Activated CD8-positive, alpha-beta T cell treated with anti-CD3 and anti-CD28 coated beads, Interleukin-2, amount 10 ng/mL, durations not matched to agents 7 days and 5 days (primary cell): ENCODE results near the gene SHROOM1. TPM values are rescaled to one million over a fixed set of nuclear protein-coding genes. Genes with fewer than 3 reads are reported as not detected.
"Not testable (repeated sequence)": the region's sequence is repeated elsewhere in the genome, so short reads cannot be mapped to it uniquely, and the experiment has no call there.

Experiments
- ATAC-seq: fragments of 150-1000 bp; cut with Tn5 transposase; one replicate; pipeline ENCODE4 v1.10.0; 2021; ENCODE audit warnings: moderate library complexity
- CTCF ChIA-PET: fragments of 350-600 bp; sonication (Branson Sonifier 250); formaldehyde crosslinking; loops from one replicate; lab custom pipeline; 2021; ENCODE audit warnings: antibody characterized with exemption; lab: Charles Lee
- POLR2A ChIA-PET: fragments of 350-600 bp; sonication (Branson Sonifier 250); formaldehyde crosslinking; loops from one replicate; lab custom pipeline; 2021; ENCODE audit warnings: antibody characterized with exemption; lab: Charles Lee
- DNase-seq: peaks from one replicate; pipeline ENCODE4 v3.0.0-alpha.2; 2020
- H3K27ac Mint-ChIP-seq: one replicate; pipeline ENCODE4 v1.8.0; 2021; ENCODE audit warnings: mild to moderate bottlenecking, mixed read lengths
- H3K27me3 Mint-ChIP-seq: one replicate; pipeline ENCODE4 v1.8.0; 2021; ENCODE audit warnings: low read depth, mixed read lengths
- H3K36me3 Mint-ChIP-seq: one replicate; pipeline ENCODE4 v1.8.0; 2021; ENCODE audit warnings: low read depth, mixed read lengths
- H3K4me1 Mint-ChIP-seq: one replicate; pipeline ENCODE4 v1.8.0; 2021; ENCODE audit warnings: low read depth, mixed read lengths
- H3K4me3 Mint-ChIP-seq: one replicate; pipeline ENCODE4 v1.8.0; 2021; ENCODE audit warnings: mild to moderate bottlenecking, mixed read lengths
- H3K9me3 Mint-ChIP-seq: one replicate; pipeline ENCODE4 v1.8.0; 2022; ENCODE audit warnings: mixed read lengths; ENCODE audit not compliant: insufficient read depth
- total RNA-seq, 2 experiments: library from RNA; stranded (reverse); gene quantifications; one replicate each; pipeline ENCODE4 v1.2.3, GENCODE V29; 2021

The SHROOM1 gene
- total RNA-seq, 2 experiments from 2014 or later: 2.9 to 3.3 TPM

GRCh38 chr5:132805872-132806271 lies 24.6 kb downstream of the SHROOM1 start:
- H3K36me3 Mint-ChIP-seq, POLR2A ChIA-PET, H3K4me3 Mint-ChIP-seq, H3K27ac Mint-ChIP-seq, H3K9me3 Mint-ChIP-seq, DNase-seq, H3K4me1 Mint-ChIP-seq, ATAC-seq: not testable (repeated sequence)
- H3K27me3 Mint-ChIP-seq: peaks cover 73% of the 10 kb centered on the region
- CTCF ChIA-PET: interaction anchor here (0.9 kb wide), 1 partner anchor 53 kb away, joined by 3 read pairs; no protein-coding TSS in a partner anchor

GRCh38 chr5:132804219-132804618 lies 26.2 kb downstream of the SHROOM1 start:
- H3K9me3 Mint-ChIP-seq, H3K36me3 Mint-ChIP-seq, H3K4me1 Mint-ChIP-seq, POLR2A ChIA-PET, H3K27ac Mint-ChIP-seq, ATAC-seq, DNase-seq, H3K4me3 Mint-ChIP-seq: not testable (repeated sequence)
- CTCF ChIA-PET: interaction anchor here (1.9 to 3.7 kb wide), 2 partner anchors 16 to 57 kb away, joined by 4 to 16 read pairs; partner anchors contain the start of gene CCNI2
- peaks cover 69% of the 10 kb centered on the region for H3K27me3 Mint-ChIP-seq

- not testable (repeated sequence) for H3K27ac Mint-ChIP-seq, H3K9me3 Mint-ChIP-seq, ATAC-seq, H3K4me1 Mint-ChIP-seq, H3K4me3 Mint-ChIP-seq, DNase-seq, H3K36me3 Mint-ChIP-seq
- H3K27me3 Mint-ChIP-seq: peaks cover 67% of the 10 kb centered on the region
- ChIA-PET POLR2A (interaction anchor here (0.9 kb wide), 1 partner anchor 11 kb away, joined by 3 read pairs; no protein-coding TSS in a partner anchor), CTCF (interaction anchor here (1.1 to 3.7 kb wide), 3 partner anchors 18 to 55 kb away, joined by 4 to 16 read pairs (median 4); partner anchors contain the start of gene CCNI2)
Measured at GRCh38 chr5:132802685-132803066, 27.8 kb downstream of the SHROOM1 start.

- ATAC-seq: no peak
- no peak for DNase-seq
- Mint-ChIP-seq H3K27me3 (peaks cover 65% of the 10 kb centered on the region), H3K9me3 (no peaks in the 10 kb centered on the region), H3K36me3 (no peaks in the 10 kb centered on the region), H3K4me1 (no peaks in the 10 kb centered on the region), H3K27ac (no peak overlapping the region), H3K4me3 (no peak overlapping the region)
- POLR2A ChIA-PET: interaction anchor here (0.9 kb wide), 1 partner anchor 11 kb away, joined by 3 read pairs; no protein-coding TSS in a partner anchor
- CTCF ChIA-PET: interaction anchor here (0.9 to 3.7 kb wide), 7 partner anchors 10 to 301 kb away, joined by 3 to 16 read pairs (median 3); partner anchors contain the start of genes CCNI2 and SHROOM1
Measured at GRCh38 chr5:132802044-132802684, 28.3 kb downstream of the SHROOM1 start.

GRCh38 chr5:132800545-132800944 lies 29.9 kb downstream of the SHROOM1 start:
- Mint-ChIP-seq H3K4me1 (no peaks in the 10 kb centered on the region), H3K36me3 (no peaks in the 10 kb centered on the region), H3K4me3 (no peak overlapping the region), H3K27ac (no peak overlapping the region), H3K27me3 (peaks cover 62% of the 10 kb centered on the region), H3K9me3 (no peaks in the 10 kb centered on the region)
- CTCF ChIA-PET: interaction anchor here (0.9 to 3.7 kb wide), 4 partner anchors 10 to 239 kb away, joined by 3 to 16 read pairs (median 8); no protein-coding TSS in a partner anchor
- ATAC-seq: no peak
- POLR2A ChIA-PET: interaction anchor here (0.6 to 1.0 kb wide), 2 partner anchors 8 to 13 kb away, joined by 3 to 4 read pairs; no protein-coding TSS in a partner anchor
- DNase-seq: no peak

- Mint-ChIP-seq H3K27ac (no peak overlapping the region), H3K9me3 (no peaks in the 10 kb centered on the region), H3K4me3 (no peak overlapping the region), H3K27me3 (peaks cover 58% of the 10 kb centered on the region), H3K36me3 (no peaks in the 10 kb centered on the region), H3K4me1 (no peaks in the 10 kb centered on the region)
- ATAC-seq: no peak
- POLR2A ChIA-PET: interaction anchor here (0.7 kb wide), 1 partner anchor 376 kb away, joined by 4 read pairs; no protein-coding TSS in a partner anchor
- CTCF ChIA-PET: interaction anchor here (1.5 kb wide), 1 partner anchor 21 kb away, joined by 4 read pairs; no protein-coding TSS in a partner anchor
- no peak for DNase-seq
Measured at GRCh38 chr5:132799392-132799791, 31.1 kb downstream of the SHROOM1 start.

- H3K4me1 Mint-ChIP-seq: no peaks in the 10 kb centered on the region
- H3K27me3 Mint-ChIP-seq: peaks cover 45% of the 10 kb centered on the region
- ATAC-seq (no peak), DNase-seq (no peak)
- no peaks in the 10 kb centered on the region for H3K36me3 Mint-ChIP-seq
- H3K9me3 Mint-ChIP-seq: no peaks in the 10 kb centered on the region
- CTCF ChIA-PET: interaction anchor here (0.5 to 1.1 kb wide), 3 partner anchors 22 to 297 kb away, joined by 3 to 4 read pairs (median 4); no protein-coding TSS in a partner anchor
- POLR2A ChIA-PET: no interaction called here
- H3K27ac Mint-ChIP-seq: no peak overlapping the region
- no peak overlapping the region for H3K4me3 Mint-ChIP-seq
Measured at GRCh38 chr5:132797651-132798050, 32.8 kb downstream of the SHROOM1 start.

- ATAC-seq (no peak), DNase-seq (no peak)
- CTCF ChIA-PET: interaction anchor here (1.2 to 2.5 kb wide), 4 partner anchors 15 to 199 kb away, joined by 3 to 11 read pairs (median 3); no protein-coding TSS in a partner anchor
- Mint-ChIP-seq H3K4me3 (no peak overlapping the region), H3K36me3 (no peaks in the 10 kb centered on the region), H3K27ac (no peak overlapping the region), H3K9me3 (no peaks in the 10 kb centered on the region), H3K4me1 (no peaks in the 10 kb centered on the region), H3K27me3 (peaks cover 25% of the 10 kb centered on the region)
- POLR2A ChIA-PET: interaction anchor here (0.9 kb wide), 1 partner anchor 11 kb away, joined by 3 read pairs; no protein-coding TSS in a partner anchor
Measured at GRCh38 chr5:132791026-132791425, 39.4 kb downstream of the SHROOM1 start.

GRCh38 chr5:132790201-132790865 lies 40.1 kb downstream of the SHROOM1 start:
- H3K36me3 Mint-ChIP-seq: no peaks in the 10 kb centered on the region
- H3K4me3 Mint-ChIP-seq: no peak overlapping the region
- H3K27me3 Mint-ChIP-seq: peaks cover 24% of the 10 kb centered on the region
- no peaks in the 10 kb centered on the region for H3K9me3 Mint-ChIP-seq
- DNase-seq (no peak), ATAC-seq (no peak)
- no peaks in the 10 kb centered on the region for H3K4me1 Mint-ChIP-seq
- CTCF ChIA-PET: interaction anchor here (1.5 kb wide), 1 partner anchor 45 kb away, joined by 3 read pairs; no protein-coding TSS in a partner anchor
- POLR2A ChIA-PET: no interaction called here
- no peak overlapping the region for H3K27ac Mint-ChIP-seq

GRCh38 chr5:132788990-132789886 lies 41.2 kb downstream of the SHROOM1 start:
- Mint-ChIP-seq H3K4me1 (no peaks in the 10 kb centered on the region), H3K27ac (no peak overlapping the region), H3K4me3 (no peak overlapping the region), H3K9me3 (no peaks in the 10 kb centered on the region), H3K36me3 (no peaks in the 10 kb centered on the region), H3K27me3 (peaks cover 21% of the 10 kb centered on the region)
- ChIA-PET CTCF (no interaction called here), POLR2A (no interaction called here)
- DNase-seq (no peak), ATAC-seq (no peak)

- H3K36me3 Mint-ChIP-seq: no peaks in the 10 kb centered on the region
- H3K27me3 Mint-ChIP-seq: peaks cover 21% of the 10 kb centered on the region
- no peaks in the 10 kb centered on the region for H3K4me1 Mint-ChIP-seq
- no peak overlapping the region for H3K27ac Mint-ChIP-seq
- H3K9me3 Mint-ChIP-seq: no peaks in the 10 kb centered on the region
- POLR2A ChIA-PET: no interaction called here
- no peak for ATAC-seq
- CTCF ChIA-PET: no interaction called here
- no peak for DNase-seq
- no peak overlapping the region for H3K4me3 Mint-ChIP-seq
Measured at GRCh38 chr5:132788508-132788907, 41.9 kb downstream of the SHROOM1 start.
